NK-92 (cell line): ENCODE results near the gene REPIN1.

Source experiments
- DNase-seq: peaks from one replicate; lab custom pipeline; 2025; ENCODE audit not compliant: unreplicated experiment; lab: John Stamatoyannopoulos, UW

Gene REPIN1

DNA sequence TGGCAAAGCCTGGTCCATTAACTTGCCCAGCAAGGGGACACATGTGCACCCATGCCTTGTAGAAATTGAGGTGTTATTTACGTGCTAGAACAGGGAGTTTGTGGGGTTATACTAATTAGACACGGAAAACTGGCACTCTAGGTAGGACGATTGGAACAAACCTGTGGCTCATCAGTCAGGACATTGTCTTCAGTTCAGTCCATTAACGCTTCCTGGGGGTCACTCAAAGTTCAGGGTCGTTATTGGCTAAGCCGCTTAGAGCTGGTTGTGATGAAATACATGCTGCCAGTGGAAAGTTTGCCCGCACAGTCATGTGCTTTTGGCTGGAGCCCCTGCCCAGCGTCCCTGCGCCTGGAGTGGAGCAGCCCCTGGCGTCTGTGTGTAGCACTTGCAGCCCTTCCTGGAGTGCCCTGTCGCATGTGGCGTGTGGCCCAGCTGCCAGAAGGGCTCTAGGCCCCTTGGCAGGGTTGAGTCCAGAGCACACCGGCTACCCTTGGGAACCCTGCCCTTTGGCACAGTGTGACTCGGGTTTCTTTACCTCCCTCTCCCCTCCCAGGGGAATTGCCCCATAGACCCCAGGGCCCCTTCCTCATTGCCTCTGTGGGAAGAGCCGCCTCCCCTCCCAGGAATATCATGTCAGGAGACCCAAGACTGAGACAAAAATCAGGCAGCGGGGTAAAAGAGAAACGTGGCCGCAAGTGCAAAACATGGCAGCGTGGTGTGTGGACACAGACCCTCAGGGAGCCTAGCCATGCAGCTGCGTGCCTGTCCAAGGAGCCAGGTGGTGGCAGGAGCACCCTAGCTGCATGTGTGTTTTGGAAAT is 20.3 kb downstream of the REPIN1 start:
- DNase-seq = no peak

DNA sequence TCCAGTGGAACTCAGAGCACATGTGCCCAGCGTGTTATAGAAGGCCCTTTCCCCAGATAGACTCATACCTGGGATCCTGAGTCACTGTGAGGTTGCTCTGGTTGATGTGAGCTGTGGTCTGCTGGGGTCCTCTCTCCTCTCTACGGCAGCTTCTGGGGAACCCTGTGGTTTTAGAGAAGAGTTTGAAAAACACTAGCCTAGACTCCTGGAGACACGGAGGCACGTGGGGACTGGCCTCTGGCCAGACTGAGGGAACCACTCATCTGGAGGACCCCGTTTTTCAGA is 20.9 kb downstream of the REPIN1 start:
- no peak for DNase-seq

DNA sequence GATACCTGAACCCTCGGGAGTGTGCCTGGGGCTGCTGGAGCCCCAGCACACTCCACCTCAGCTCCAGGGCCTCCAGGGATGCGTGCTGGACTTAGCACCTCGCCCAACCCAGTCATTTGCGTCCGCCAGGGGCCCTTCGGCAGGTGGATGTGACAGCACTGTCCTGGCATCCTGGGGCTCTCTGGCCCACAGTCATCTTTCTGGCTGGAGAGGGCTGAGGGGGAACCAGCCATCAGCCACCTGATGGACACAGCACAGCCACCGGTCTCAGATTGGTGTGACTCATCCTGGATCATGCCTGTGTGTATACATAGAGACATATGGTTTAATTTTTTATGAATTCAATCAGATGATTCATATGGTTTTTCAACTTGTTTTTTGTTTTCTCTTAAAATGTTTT is 21.6 kb downstream of the REPIN1 start:
- no peak for DNase-seq

DNA sequence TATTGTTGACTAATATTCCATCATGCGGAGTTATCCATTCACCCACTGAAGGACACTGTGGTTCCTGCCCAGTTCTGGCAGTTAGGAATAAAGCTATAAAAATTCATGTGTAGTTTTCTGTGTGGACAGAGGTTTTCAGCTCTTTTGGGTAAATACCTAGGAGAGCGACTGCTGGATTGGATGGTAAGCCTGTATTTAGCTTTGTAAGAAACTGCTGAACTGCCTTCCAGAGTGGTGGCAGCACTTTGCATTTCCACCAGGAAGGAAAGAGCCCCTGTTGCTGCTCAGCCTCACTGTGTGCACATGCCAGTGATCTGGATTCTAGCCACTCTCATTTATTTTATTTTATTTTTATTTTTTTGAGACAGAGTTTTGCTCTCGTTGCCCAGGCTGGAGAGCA is 24.7 kb downstream of the REPIN1 start:
- DNase-seq = no peak

DNA sequence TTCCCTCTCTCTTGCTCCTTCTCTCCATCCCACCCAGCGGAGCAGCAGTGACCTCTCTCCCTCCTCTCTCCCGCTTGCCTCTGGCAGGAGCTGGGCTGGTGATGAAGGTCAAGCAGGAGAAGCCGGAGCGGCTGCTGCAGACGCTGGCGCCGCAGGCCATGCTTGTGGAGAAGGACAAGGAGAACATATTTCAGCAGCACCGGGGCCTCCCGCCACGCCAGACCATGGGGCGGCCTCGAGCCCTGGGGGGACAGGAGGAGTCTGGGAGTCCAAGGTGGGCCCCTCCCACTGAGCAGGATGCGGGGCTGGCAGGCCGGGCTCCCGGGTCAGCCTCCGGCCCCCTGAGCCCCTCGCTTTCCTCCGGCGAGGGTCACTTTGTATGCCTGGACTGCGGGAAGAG is 27.8 kb downstream of the REPIN1 start:
- no peak for DNase-seq

DNA sequence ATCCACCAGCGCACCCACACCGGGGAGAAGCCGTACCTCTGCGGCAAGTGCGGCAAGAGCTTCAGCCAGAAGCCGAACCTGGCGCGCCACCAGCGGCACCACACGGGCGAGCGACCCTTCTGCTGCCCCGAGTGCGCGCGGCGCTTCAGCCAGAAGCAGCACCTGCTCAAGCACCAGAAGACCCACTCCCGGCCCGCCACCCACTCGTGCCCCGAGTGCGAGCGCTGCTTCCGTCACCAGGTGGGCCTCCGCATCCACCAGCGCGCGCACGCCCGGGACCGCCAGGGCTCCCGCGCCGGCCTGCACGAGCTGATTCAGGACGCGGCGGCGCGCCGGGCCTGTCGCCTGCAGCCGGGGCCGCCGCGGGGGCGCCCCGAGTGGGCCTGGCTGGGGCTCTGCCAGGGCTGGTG is 28.2 kb downstream of the REPIN1 start:
- no peak for DNase-seq

DNA sequence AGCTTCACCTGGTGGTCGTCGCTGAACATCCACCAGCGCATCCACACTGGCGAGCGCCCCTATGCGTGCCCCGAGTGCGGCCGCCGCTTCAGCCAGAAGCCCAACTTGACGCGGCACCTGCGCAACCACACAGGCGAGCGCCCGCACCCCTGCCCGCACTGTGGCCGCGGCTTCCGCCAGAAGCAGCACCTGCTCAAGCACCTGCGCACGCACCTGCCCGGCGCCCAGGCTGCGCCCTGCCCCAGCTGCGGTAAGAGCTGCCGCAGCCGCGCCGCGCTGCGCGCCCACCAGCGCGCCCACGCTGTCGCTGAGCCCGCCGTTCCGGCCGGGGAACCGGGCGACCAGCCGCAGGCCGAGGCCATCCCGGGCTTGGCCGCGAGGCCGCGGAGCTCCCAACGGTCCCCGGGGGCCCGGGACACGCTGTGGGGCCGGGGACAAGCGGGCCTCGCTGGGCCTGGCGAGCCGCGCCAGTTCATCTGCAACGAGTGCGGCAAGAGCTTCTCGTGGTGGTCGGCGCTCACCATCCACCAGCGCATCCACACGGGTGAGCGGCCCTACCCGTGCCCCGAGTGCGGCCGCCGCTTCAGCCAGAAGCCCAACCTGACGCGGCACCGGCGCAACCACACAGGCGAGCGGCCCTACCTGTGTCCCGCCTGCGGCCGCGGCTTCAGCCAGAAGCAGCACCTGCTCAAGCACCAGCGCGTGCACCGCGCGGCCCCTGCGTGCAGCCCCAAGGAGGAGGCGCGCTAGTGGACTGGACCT is 28.9 kb downstream of the REPIN1 start:
- no peak for DNase-seq

DNA sequence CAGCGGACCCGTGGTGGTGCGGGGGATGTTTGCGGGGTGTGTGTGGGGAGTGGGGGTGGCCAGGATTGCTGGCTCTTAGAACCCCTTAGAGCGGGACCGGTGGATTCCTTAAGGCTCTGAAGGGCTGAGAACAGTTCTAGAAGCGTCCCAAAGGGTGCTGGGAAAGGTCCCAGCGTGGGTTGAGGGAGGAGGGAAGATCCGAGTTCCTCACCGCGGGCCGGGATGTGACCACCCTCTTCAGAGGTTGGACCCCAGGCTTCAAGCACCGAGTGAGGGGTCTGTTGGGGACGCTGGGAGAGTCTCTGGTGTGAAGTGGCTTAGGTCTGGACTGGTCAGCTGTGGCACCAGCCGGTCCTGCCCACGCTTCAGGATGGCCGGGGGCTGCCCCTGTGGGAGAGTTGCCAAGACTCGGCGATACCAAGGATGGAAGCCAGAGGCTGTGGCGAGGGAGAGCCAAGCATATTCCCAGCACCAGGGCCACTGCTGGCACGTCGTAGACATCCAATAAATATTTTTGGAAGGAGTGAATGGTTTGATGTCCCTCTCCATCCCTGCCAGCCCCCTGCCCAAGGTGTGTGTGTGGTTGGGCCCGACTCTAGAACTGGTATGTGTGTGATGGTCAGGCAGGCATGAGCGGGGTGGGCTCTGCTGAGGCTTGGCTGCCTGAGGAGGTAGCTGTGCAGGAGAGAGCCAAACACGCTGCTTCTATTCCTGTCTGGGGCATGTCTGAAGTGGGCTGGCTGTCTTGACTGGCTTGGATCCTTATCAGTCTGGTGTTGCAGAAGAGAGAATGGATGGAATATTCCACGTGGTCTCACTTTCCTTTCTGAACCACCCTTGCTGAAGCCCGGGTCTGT is 29.7 kb downstream of the REPIN1 start:
- no peak for DNase-seq

DNA sequence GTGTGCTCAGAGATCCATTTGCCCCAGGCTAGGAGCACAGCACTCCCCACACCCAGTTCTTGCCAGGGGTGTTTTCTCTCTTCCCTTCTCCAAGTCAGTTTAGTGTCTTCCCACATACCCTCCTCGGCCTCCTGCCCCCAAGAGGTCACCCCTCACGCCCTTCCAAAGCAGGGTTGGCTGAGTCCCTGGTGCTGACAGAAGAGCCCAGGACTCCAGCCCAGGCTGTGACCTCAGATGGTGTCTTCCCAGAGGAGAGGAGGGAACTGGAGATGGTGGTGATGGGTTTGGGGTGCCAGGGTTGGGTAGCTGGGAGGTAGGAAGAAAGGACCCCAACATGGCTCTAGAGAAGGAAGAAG is 30.3 kb downstream of the REPIN1 start:
- no peak for DNase-seq

DNA sequence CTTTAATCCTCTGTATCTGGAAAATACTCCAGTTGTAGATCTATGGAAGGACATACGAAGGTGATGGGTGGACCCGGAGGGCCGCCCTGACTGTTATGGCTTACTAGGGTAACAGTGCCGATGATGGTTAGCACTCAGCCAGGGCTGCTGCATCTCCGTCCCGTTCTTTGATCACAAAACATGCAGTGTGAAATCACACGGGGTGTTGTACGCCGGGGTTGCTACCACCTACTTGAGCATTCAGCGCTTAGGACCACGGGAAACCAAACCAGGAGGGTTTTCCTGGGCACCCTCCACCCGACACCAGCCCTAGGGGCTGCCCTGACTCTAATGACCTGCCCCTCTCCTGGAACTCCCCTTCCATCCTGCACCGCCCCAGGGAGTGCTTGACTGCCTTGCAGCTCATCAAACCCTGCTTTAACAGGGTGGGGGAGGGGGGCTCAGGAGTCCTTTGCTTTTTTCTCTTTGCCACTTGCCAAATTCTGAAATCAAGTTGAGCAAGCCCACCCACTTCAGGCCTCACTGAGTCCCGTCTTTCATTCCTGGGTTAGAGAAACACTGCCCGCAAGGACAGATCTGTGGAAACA is 30.9 kb downstream of the REPIN1 start:
- no peak for DNase-seq

DNA sequence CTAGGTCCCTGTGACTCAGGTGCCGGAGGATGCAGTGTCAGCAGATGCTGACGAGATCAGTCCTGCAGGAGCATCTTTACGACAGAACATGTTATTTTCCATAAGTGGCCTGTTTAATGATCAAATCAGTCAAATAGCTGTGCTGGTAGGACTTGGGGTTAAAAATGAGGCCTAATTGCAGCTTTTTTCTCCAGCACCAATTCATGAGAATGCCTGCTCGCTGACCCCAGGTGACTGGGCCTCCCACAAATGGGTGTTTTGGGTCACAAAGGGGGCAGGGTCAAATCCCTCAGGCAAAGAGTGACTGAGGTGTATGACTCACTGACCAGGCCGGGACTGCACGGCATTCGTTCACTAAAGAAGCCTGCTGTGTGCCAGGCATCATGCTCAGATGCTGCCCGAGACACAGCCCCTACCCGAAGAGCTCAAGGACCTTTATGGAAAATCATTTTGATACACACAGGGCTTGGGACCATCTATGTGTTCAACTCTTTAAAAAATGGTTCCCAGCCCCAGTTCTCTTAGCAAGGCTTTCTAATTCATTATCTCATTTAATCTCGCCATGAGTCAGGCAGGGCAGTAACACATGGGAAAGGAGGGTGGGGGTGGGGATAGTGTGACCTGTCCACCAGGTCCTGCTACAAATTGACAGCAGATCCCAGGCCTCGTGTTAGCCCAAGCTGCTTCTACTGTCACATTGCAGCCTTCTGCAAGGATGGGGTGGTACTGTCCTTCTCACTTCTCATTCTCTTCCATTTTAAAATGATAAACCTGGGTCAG is 31.6 kb downstream of the REPIN1 start:
- no peak for DNase-seq

DNA sequence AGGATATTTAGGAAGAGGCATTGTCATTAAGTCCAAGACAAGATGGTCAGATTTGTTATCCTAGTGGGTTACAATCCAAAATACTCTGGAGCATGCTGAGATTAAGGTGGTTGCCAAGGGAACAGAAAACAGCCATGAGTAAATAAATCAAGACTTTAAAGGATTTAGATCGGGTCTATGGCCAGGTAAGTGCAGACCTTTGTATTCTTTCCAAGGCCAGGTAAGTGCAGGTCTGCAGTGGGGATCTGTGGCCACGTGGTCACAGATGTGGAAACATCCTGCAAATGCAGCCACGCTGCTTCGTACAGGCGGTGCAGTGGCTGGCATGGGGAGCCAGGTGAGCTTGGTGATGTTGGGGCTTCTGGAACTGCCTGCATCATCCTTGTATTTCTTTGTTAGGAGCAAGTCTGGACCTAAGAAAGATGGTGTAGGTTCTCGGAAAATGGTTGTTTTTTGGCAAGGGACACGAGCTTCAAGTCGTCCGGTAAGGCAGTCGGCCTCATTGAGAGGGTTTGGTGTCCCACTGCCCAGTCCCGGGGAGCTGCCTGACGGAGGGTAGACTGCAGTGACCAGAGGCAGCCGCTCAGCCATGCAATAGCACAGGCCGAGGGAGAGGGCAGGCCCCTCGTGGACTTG is 32.3 kb downstream of the REPIN1 start:
- no peak for DNase-seq

DNA sequence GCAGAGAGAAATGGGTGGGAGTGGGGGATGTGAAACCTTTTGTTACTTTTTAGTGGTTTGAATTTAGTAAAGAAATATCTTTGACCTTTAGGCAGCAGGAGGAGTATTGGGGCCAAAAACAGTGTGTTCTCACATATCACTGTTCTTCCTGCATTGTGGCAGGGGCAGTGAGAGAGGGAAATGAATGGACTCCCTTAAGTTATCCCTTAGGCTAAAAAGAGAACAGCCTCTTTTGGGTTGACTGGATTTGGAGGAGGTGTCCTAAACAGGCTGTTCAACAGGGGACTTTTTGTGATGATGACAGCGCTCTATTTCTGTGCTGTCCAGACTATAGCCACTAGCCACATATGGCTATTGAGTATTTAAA is 32.8 kb downstream of the REPIN1 start:
- no peak for DNase-seq

DNA sequence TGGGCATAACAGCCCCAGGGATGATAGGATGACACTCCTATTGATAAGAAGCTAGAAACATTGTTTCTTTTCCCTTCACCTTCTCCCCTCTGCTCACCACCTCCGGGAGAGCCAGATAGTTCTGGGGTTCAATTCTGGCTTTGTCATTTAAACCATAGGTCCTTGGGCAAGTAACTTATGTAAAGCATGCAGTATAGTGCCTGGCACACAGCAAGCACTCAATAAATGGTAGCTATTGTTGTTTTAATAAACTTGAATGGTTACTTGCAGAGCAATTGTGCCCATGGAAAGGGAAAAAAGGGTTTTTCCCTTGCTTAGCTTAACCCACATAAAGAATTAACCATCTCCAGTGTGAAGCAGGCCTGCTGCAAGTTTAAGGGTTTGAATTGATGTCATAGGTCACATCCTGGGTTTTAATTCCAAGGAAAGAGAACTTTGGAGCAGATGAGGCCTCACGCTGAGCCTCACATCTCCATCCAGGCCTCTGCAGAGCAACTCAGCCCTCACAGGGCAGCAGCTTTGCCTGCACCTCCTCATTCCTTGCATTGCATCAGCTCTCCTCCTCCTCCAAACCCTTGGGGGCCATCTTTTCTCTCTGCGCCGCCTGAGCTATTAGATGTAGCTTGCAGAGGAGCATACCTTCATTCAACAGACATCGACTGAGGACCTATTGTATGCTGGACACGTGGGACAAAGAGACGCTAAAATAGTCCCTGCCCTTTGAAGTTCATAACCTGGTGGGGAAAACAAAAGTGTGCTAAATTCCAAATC is 33.4 kb downstream of the REPIN1 start:
- no peak for DNase-seq

DNA sequence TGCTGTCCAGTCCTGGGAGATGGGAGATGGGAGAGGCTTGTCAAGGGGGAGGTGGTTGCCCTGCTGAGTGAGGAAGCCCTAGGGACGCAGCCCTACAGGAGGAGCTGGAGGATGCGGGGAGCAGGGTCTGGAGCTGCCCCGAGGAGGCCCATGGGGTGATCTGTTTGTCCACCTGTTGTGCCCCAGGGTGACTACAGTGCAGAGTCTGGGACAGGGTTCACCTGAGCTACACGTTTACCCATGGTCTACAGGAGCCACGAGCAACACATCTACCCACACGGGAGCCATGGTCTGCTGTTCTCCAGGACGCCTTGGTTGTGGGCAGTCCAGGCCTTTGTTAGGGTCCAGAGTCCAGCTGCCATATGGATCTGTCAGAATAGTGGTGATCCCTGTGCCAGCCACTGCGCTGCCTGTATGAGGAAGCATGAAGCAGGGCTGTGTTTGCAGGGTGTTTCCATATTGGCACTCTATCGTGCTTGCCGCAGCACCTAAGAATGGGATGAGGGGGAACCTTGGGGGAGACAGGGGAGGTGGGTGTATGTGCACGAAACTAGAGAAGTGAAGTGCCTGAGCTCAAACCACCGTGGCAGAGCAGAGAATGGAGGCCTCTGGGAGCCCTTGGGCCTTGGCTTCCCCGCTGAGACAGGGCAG is 34.2 kb downstream of the REPIN1 start:
- no peak for DNase-seq

DNA sequence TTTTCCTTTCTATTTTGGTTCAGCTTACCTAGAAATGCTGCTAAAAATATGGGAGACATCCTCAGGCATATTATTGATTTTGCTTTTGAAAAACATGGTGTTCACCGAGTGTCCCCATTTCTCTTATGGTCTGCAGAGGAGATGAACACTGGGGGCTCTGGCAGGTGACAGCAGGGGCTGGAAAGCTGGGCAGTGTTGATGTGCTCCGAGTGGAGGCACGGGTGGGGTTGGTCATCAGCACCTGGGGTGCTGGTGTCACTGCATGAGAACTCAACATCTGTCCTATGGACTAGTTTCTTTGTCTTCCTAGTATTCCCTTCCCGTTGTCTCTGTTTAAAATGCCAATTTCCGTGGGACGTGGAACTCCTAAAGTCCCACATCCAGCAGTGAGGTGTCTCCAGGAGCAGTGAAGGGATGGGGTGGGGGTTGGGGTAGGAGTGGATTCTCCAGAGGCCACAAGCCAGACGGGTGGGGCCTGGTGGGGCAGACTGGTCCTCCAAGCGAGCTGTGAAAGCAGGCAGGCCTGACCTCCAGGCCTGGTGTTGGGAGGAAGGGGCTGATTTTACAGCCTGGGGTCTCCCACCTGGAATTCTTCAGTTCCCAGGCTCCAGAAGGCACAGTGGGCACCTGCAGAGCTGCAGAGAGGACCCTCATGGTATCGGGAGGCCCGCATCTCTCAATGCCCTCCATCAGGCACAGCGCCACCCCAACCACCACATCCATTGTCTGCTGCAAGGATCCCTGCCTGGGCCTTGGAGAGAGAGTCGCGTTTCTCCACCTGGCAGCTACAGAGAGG is 35.0 kb downstream of the REPIN1 start:
- DNase-seq = no peak

DNA sequence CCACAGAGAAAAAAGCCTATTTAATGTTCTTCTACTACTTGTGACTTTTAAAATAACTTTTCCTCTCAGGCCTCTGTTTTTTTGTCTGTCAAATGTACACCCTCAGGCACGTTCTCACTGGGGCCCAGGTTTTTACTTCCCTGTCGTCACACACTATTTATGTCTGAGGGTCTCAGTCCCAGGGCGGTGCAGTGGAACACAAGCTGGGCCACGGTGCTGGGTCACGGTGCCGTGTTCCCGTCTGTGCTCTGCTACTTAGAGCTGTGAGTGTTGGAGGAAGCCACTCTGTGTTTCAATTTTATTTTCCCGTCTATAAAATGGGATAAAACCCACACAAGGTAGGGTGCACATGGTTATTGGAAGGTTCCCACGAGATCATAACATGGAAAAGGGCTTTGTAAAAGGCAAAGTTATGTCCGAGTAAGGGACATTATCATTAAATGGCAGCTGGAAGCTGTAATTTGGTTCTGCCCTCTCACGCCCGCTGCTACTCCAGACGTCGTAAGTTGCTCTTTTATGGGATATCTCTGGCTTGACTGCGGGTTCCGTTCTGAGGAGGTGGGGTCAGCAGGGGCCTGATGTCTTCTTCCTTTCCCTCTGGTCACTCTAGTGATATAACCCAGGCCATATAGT is 35.7 kb downstream of the REPIN1 start:
- no peak for DNase-seq
